H9 (cell line): ENCODE measurements around the gene GPC4. TPM values are rescaled to one million over a fixed set of nuclear protein-coding genes. Genes with fewer than 3 reads are reported as not detected.

ENCODE experiments used
- DNase-seq: peaks from one replicate; pipeline ENCODE4 v3.0.0-alpha.2; 2017
- H2AFZ ChIP-seq: one replicate; pipeline ENCODE4 v1.6.1; 2013; ENCODE audit warnings: mild to moderate bottlenecking, low read length, control low read depth, moderate library complexity
- H2AK5ac ChIP-seq: 2 replicates; pipeline ENCODE4 v1.6.1; 2013; ENCODE audit warnings: low read length, control low read depth, mixed read lengths; ENCODE audit not compliant: insufficient read length
- H2BK120ac ChIP-seq: one replicate; pipeline ENCODE4 v1.6.1; 2013; ENCODE audit warnings: low read depth, mild to moderate bottlenecking, low read length, control low read depth, inconsistent platforms; ENCODE audit not compliant: poor library complexity, severe bottlenecking
- H2BK12ac ChIP-seq: 2 replicates; pipeline ENCODE4 v1.6.1; 2013; ENCODE audit warnings: low read length, control low read depth, mixed read lengths, low read depth; ENCODE audit not compliant: insufficient read length
- H2BK15ac ChIP-seq: 2 replicates; pipeline ENCODE4 v1.6.1; 2013; ENCODE audit warnings: low read depth, low read length, control low read depth
- H2BK20ac ChIP-seq: one replicate; pipeline ENCODE4 v1.6.1; 2013; ENCODE audit warnings: low read depth, mild to moderate bottlenecking, low read length, control low read depth, inconsistent platforms; ENCODE audit not compliant: poor library complexity, severe bottlenecking
- H2BK5ac ChIP-seq: 2 replicates; pipeline ENCODE4 v1.6.1; 2013; ENCODE audit warnings: low read length, control low read depth, mixed read lengths; ENCODE audit not compliant: insufficient read length
- H3K14ac ChIP-seq: 2 replicates; pipeline ENCODE4 v1.6.1; 2013; ENCODE audit warnings: low read length, control low read depth; ENCODE audit not compliant: insufficient read depth
- H3K18ac ChIP-seq: 2 replicates; pipeline ENCODE4 v1.6.1; 2013; ENCODE audit warnings: low read depth, mild to moderate bottlenecking, mixed read lengths, low read length, control low read depth; ENCODE audit not compliant: insufficient read length
- H3K23ac ChIP-seq: 2 replicates; pipeline ENCODE4 v1.6.1; 2013; ENCODE audit warnings: low read length, control low read depth, mixed read lengths, low read depth; ENCODE audit not compliant: insufficient read length
- H3K23me2 ChIP-seq: 2 replicates; pipeline ENCODE4 v1.6.1; 2013; ENCODE audit warnings: low read depth, mild to moderate bottlenecking, mixed read lengths, low read length, control low read depth; ENCODE audit not compliant: insufficient read length, poor library complexity, severe bottlenecking
- H3K27ac ChIP-seq: 2 replicates; pipeline ENCODE4 v1.5.1; 2013; ENCODE audit warnings: low read length, control low read depth, mixed read lengths, low read depth; ENCODE audit not compliant: insufficient read length
- H3K27me3 ChIP-seq: 2 replicates; pipeline ENCODE4 v1.6.1; 2013; ENCODE audit warnings: low read length, control low read depth, inconsistent platforms; ENCODE audit not compliant: insufficient read depth
- H3K4ac ChIP-seq: 2 replicates; pipeline ENCODE4 v1.6.1; 2013; ENCODE audit warnings: low read depth, mild to moderate bottlenecking, control low read depth, inconsistent platforms, low read length, moderate library complexity
- H3K4me1 ChIP-seq: 2 replicates; pipeline ENCODE4 v1.6.1; 2013; ENCODE audit warnings: low read length, control low read depth, inconsistent platforms; ENCODE audit not compliant: insufficient read depth
- H3K4me2 ChIP-seq: 2 replicates; pipeline ENCODE4 v1.6.1; 2013; ENCODE audit warnings: low read length, control low read depth, mixed read lengths; ENCODE audit not compliant: insufficient read length, insufficient read depth
- H3K56ac ChIP-seq: 2 replicates; pipeline ENCODE4 v1.6.1; 2013; ENCODE audit warnings: low read depth, mild to moderate bottlenecking, mixed read lengths, low read length, control low read depth; ENCODE audit not compliant: insufficient read length
- H3K79me1 ChIP-seq: 2 replicates; pipeline ENCODE4 v1.6.1; 2013; ENCODE audit warnings: low read depth, mild to moderate bottlenecking, moderate library complexity, low read length, control low read depth, inconsistent platforms; ENCODE audit not compliant: insufficient read depth, poor library complexity, severe bottlenecking
- H3K79me2 ChIP-seq: 2 replicates; pipeline ENCODE4 v1.6.1; 2013; ENCODE audit warnings: low read length, control low read depth, inconsistent platforms; ENCODE audit not compliant: insufficient read depth
- H3K9ac ChIP-seq: 2 replicates; pipeline ENCODE4 v1.6.1; 2013; ENCODE audit warnings: low read length, control low read depth, mixed read lengths; ENCODE audit not compliant: insufficient read length; ENCODE audit errors: extremely low read depth
- H3K9me3 ChIP-seq: one replicate; pipeline ENCODE4 v1.6.1; 2013; ENCODE audit warnings: low read depth, low read length, inconsistent platforms; ENCODE audit not compliant: control insufficient read depth
- H3T11ph ChIP-seq: one replicate; pipeline ENCODE4 v1.6.1; 2013; ENCODE audit warnings: mild to moderate bottlenecking, low read length, control low read depth, inconsistent platforms
- H4K20me1 ChIP-seq: one replicate; pipeline ENCODE4 v1.6.1; 2013; ENCODE audit not compliant: control insufficient read depth, insufficient read length, insufficient read depth
- H4K5ac ChIP-seq: 2 replicates; pipeline ENCODE4 v1.6.1; 2013; ENCODE audit warnings: low read depth, mild to moderate bottlenecking, mixed read lengths, low read length, control low read depth; ENCODE audit not compliant: insufficient read length
- H4K8ac ChIP-seq: replicated peaks from 2 replicates; pipeline ENCODE4 v1.6.1; 2013; ENCODE audit warnings: low read length, control low read depth, mixed read lengths, low read depth; ENCODE audit not compliant: insufficient read length
- H4K91ac ChIP-seq: 2 replicates; pipeline ENCODE4 v1.6.1; 2013; ENCODE audit warnings: low read depth, mild to moderate bottlenecking, moderate library complexity, mixed read lengths, low read length, control low read depth; ENCODE audit not compliant: insufficient read length
- H3K27ac Mint-ChIP-seq, 3 experiments: 2 replicates in 2 of 3; 3 replicates in 1 of 3; pipeline ENCODE4 v1.8.0; 2020 to 2021; ENCODE audit warnings: mixed read lengths in 3 of 3, mild to moderate bottlenecking in 1 of 3, moderate library complexity in 1 of 3
- H3K27me3 Mint-ChIP-seq: 2 replicates; pipeline ENCODE4 v1.8.0; 2021; ENCODE audit warnings: low read depth, mild to moderate bottlenecking, moderate library complexity, mixed read lengths
- H3K36me3 Mint-ChIP-seq, 3 experiments: 2 replicates in 2 of 3; 3 replicates in 1 of 3; pipeline ENCODE4 v1.8.0; 2020 to 2021; ENCODE audit warnings: low read depth in 3 of 3, mixed read lengths in 3 of 3; ENCODE audit not compliant: insufficient read depth in 1 of 3
- H3K4me1 Mint-ChIP-seq, 2 experiments: 2 replicates each; pipeline ENCODE4 v1.8.0; 2020; ENCODE audit warnings: mixed read lengths in 2 of 2
- H3K4me3 Mint-ChIP-seq, 2 experiments: 2 replicates in 1 of 2; 3 replicates in 1 of 2; pipeline ENCODE4 v1.8.0; 2020 to 2021; ENCODE audit warnings: mild to moderate bottlenecking in 2 of 2, mixed read lengths in 2 of 2, moderate library complexity in 1 of 2
- H3K9me3 Mint-ChIP-seq, 2 experiments: 2 replicates in 1 of 2; 3 replicates in 1 of 2; pipeline ENCODE4 v1.8.0; 2020; ENCODE audit warnings: mild to moderate bottlenecking in 2 of 2, mixed read lengths in 2 of 2, moderate library complexity in 1 of 2
- WGBS: extraction: QIAGEN DNeasy Blood & Tissue Kit; methylation state at CpG from one replicate; pipeline ENCODE4 v1.1.7; 2013; ENCODE audit warnings: missing lambda C conversion rate, low lambda C conversion rate, mixed read lengths; ENCODE audit not compliant: insufficient read length; ENCODE audit errors: extremely low coverage; 5-methylcytosine and 5-hydroxymethylcytosine counted together
- total RNA-seq: library from RNA; stranded (reverse); gene quantifications from 2 replicates; pipeline ENCODE4 v1.2.1, GENCODE V29; 2021
- TF ChIP-seq, protein P1 (sequence below): fragments of 200-600 bp; sonication (generic); conservative IDR thresholded peaks from 3 replicates; pipeline ENCODE4 v1.8.0; 2021; ENCODE audit warnings: antibody characterized with exemption, mild to moderate bottlenecking

Gene GPC4
- total RNA-seq, 1 experiment from 2014 or later: 416 TPM

DNA sequence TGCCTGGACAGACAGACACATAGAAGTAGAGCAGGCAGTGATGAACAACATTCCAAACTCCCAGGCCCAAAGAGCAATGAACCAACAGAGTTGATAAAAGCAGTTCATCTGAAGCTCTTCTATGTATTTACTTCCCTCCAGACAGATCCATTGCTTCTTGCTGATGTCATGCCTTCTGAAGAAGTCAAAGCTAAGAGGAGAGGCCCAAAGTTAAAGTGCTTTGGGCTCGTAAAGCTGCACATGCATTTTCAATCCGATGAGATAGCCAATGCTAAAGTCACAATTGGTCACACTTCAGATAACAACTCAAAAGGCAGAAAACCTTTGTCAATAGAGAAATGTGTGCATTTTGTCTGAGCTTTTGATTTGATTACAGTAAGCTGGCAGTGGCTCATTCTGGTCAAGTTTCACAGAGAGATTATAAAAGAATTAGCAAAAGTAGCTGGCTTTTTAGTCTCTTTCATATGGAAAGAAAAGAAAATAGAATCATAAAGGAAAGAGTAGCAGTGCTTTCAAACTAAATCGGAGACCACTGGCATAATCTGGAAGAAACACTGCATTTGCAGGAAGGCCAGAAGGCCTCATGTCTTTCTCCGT lies 82.0 kb downstream of the GPC4 start:
- Mint-ChIP-seq H3K27ac (peak overlapping the region in 2 of 3 experiments; percentile 41 to 46; a peak in 5 of 7 replicates), H3K27me3 (no peaks in the 10 kb centered on the region; the same call in 1 of the 2 replicates), H3K36me3 (peaks cover 23 to 71% (median 60%) of the 10 kb centered on the region in 3 experiments; a peak in 6 of 7 replicates), H3K4me3 (no peak overlapping the region), H3K4me1 (peaks cover 67 to 70% of the 10 kb centered on the region in 2 experiments), H3K9me3 (no peaks in the 10 kb centered on the region)
- Histone ChIP-seq H2AFZ (no peak overlapping the region), H3K79me2 (peaks cover 27% of the 10 kb centered on the region; the same call in 1 of the 2 replicates), H2BK5ac (no peak overlapping the region), H3K4me2 (no peak overlapping the region), H3K14ac (no peak overlapping the region), H2BK120ac (no peak overlapping the region), H4K8ac (no peak overlapping the region), H3K4me1 (peaks cover 6% of the 10 kb centered on the region; the same call in 1 of the 2 replicates), H3K9ac (no peak overlapping the region), H3K9me3 (no peaks in the 10 kb centered on the region), H4K5ac (no peak overlapping the region), H2AK5ac (no peak overlapping the region), H4K91ac (no peak overlapping the region), H3T11ph (no peak overlapping the region), H3K23me2 (no peaks in the 10 kb centered on the region), H3K56ac (no peak overlapping the region), H3K4ac (no peak overlapping the region), H3K27ac (no peak overlapping the region), H3K27me3 (no peaks in the 10 kb centered on the region), H2BK15ac (no peak overlapping the region), H3K18ac (no peak overlapping the region), H2BK20ac (no peak overlapping the region), H3K23ac (no peak overlapping the region), H4K20me1 (peaks cover 3% of the 10 kb centered on the region), H3K79me1 (peaks cover 2% of the 10 kb centered on the region), H2BK12ac (no peak overlapping the region)
- no peak for DNase-seq
- TF ChIP-seq, protein P1, sequence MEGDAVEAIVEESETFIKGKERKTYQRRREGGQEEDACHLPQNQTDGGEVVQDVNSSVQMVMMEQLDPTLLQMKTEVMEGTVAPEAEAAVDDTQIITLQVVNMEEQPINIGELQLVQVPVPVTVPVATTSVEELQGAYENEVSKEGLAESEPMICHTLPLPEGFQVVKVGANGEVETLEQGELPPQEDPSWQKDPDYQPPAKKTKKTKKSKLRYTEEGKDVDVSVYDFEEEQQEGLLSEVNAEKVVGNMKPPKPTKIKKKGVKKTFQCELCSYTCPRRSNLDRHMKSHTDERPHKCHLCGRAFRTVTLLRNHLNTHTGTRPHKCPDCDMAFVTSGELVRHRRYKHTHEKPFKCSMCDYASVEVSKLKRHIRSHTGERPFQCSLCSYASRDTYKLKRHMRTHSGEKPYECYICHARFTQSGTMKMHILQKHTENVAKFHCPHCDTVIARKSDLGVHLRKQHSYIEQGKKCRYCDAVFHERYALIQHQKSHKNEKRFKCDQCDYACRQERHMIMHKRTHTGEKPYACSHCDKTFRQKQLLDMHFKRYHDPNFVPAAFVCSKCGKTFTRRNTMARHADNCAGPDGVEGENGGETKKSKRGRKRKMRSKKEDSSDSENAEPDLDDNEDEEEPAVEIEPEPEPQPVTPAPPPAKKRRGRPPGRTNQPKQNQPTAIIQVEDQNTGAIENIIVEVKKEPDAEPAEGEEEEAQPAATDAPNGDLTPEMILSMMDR: no peak
- WGBS: no CpG with 5 or more reads among the region's 4 CpGs
